Epithelial cell of proximal tubule (primary cell): Measurements from ENCODE around the gene BRPF1. TPM values are rescaled to one million over a fixed set of nuclear protein-coding genes. Genes with fewer than 3 reads are reported as not detected.

ENCODE experiments used
- DNase-seq: peaks from one replicate; pipeline ENCODE4 v3.0.0-alpha.2; 2011; ENCODE audit warnings: low read depth
- H3K4me3 ChIP-seq: 2 replicates; pipeline ENCODE4 v1.5.1; 2011; ENCODE audit warnings: low read depth, mild to moderate bottlenecking, low read length
- CTCF ChIP-seq: conservative IDR thresholded peaks from 2 replicates; pipeline ENCODE4 v1.5.1; 2012; ENCODE audit warnings: low read depth, mild to moderate bottlenecking, low read length
- total RNA-seq: library from RNA; depleted of rRNA; stranded (reverse); fragments of >200 nt; gene quantifications from 2 replicates; pipeline ENCODE4 v1.2.3, GENCODE V29; 2015

The BRPF1 gene
- total RNA-seq, 1 donor from 2014 or later = 15.7 TPM

- TF ChIP-seq CTCF = no peak
- H3K4me3 ChIP-seq = no peak overlapping the region
- no peak for DNase-seq
These were observed 45.6 kb downstream of the BRPF1 start for GRCh38 chr3:9776896-9777693.

- no peak for DNase-seq
- H3K4me3 ChIP-seq = no peak overlapping the region
- TF ChIP-seq CTCF = no peak
These were observed 46.1 kb downstream of the BRPF1 start for GRCh38 chr3:9777694-9778021.

GRCh38 chr3:9778143-9779074 lies 46.9 kb downstream of the BRPF1 start:
- no peak for TF ChIP-seq CTCF
- no peak for DNase-seq
- H3K4me3 ChIP-seq = no peak overlapping the region

GRCh38 chr3:9779075-9779593 lies 47.6 kb downstream of the BRPF1 start:
- no peak for DNase-seq
- H3K4me3 ChIP-seq = no peak overlapping the region
- TF ChIP-seq CTCF = no peak

DNA sequence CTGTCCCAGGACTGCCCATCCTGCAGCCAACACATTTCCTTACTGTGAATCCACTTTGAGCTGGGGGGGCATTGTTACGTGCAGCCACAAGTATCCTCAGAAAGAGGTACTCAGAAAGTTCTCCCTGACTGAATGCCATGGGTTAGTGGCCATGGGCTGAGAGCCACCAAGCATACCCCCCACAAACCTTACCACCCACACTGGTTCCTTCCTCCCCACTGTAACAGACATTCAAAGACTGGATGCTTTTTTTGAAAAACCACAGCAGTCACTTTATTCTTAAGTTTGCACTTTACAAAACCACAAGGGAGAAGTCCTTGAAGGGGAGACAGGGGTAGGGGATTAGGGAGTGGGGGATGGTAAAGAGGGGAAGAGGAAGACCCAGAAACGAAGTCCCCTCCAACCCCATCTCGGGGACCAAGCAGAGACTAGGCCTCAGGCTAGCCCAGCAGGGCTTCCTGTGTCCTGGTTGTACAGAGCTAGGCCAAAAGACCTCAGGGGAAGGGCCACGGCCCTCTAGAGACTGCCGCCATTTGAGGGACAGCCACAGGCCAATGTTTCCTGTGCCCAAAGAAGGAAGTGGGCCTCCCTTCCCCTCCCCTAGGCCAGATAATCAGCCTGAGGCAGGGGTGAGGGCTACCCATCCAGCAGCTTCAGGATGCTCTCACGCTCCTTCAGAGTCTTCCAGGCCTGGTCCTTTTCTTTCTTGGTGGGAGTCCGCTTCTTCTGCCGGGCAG lies 48.4 kb downstream of the BRPF1 start:
- no peak for TF ChIP-seq CTCF
- H3K4me3 ChIP-seq = no peak overlapping the region
- DNase-seq = no peak

DNA sequence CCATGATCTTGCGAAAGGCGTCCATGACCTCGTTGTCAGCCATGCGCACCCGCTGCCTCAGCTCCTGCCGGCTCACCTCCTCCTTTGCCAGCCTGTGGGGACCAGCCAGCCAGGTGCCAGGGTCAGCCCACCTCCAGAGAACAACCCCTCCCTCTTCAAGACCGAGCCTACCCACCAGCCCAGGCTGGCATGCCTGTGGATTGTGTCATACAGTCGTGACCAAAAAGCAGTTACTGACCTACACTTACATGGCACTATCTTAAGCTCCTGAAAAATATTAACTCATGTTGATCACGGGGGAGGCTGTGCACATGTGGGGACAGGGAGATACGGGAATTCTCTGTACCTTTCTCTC lies 48.9 kb downstream of the BRPF1 start:
- no peak for TF ChIP-seq CTCF
- DNase-seq = no peak

More for the DNA sequence above, 48.9 kb downstream of the BRPF1 start:
- no peak overlapping the region for H3K4me3 ChIP-seq
